HG03039 (cell line): Measurements from ENCODE around the gene PHF19.
A peak's percentile ranks its signal among the peaks of the same experiment; 100 is the strongest.

ENCODE experiments used
- ATAC-seq: cut with Tn5 transposase; IDR thresholded peaks from one replicate; pipeline ENCODE4 v1.9.1; 2021; ENCODE audit warnings: mild to moderate bottlenecking, moderate library complexity; ENCODE audit not compliant: unreplicated experiment

PHF19 gene

DNA sequence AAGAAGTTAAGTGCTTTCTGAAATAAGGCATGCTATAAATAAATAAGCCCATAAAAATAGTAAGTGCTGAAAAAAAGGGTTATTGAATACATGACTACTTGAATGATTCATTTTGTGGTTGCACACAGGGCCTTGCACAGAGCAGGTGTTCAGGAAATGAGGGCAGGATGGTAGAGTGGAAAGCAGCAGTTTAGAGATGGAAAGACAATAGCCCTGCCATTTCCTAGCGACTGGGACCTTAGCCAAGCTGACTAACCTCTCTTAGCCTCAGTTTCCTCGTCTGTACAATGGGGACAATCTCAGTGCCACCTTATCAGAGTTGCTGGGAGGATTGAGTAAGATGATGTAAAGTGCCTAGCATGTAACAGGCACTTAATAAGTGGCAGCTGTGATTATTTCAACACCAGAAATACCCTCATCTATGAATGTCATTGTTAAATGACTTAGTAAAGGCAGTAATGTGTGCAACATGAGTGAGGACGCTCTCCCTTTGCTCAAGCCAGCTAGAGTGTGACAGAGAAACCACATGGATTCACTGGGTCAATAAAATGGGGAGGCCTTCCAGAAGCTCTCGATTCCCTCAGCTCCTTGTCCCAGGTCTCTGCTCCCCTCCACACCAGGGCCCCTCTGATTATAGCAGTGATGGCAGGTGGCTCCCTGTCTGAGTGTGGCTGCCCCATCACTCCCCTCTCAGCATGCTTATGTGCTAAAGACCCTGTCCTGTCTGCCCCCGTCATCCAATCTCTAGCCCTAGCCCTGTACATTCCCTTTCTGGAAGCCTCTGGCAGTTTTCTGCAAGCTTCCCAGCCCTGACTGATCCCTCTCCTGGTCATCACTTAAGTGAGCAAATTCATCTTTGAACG, 16.0 kb upstream of the PHF19 start:
- ATAC-seq, result peak; percentile 48

- peak; percentile 22 for ATAC-seq
These were observed 15.1 kb upstream of the PHF19 start for GRCh38 chr9:120891884-120892747.

DNA sequence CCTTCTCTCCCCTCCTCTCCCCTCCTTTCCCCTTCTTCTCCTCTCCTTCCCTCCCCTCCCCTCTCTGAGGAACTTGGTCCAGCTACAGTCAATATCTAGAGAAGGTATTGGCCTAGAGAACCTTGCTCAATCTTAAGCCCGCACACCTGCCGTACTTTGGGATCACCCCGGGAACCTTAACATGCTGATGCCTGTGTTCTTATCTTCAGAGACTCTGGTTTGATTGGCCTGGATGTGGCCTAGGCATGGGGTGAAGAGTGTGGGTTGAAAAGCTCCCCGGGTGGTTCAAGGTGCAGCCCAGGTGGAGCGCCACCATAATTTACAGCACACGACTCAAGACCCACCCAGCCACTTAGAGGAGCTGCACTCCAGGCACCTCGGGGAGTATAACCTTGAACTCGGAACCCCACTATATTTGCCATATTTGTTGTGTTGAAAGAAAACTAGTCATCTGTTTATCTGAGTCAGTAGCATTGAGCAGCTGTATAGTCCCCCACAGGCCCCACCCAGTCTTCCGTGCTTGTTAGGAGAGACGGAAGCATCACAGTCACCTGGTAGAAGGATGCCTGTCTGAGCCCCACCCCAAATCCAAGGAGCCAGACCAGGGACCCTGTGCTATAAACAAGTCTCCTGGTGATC, 14.4 kb upstream of the PHF19 start:
- no peak for ATAC-seq

GRCh38 chr9:120890320-120891244, 13.6 kb upstream of the PHF19 start:
- no peak for ATAC-seq

DNA sequence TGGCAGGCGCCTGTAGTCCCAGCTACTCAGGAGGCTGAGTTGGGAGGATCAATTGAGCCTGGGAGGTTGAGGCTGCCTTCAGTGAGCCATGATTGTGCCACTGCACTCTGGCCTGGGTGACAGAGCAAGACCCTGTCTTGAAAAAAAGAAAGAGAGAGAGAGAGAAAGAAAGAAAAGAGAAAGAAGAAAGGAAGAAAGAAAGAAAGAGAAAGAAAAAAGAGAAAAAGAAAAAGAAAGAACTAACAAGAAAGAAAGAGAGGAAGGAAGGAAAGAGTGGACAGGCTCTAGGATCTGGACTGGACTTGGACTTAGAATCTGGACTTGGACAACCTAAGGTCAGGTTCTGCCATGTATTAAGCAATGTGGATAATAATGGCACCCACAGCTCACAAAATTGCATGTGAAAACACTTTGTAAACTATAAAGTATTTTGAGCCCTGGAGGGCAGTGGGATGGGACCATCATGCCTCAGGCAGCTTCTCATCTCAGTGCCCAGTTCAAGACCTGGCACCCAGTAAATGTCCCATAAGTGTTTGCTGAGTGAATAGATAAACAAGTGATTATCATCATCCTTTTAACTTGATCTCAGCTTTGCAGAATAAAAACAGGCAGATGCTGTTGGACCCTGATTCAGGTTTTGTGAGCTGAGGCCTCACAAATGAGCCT, 12.8 kb upstream of the PHF19 start:
- no peak for ATAC-seq

DNA sequence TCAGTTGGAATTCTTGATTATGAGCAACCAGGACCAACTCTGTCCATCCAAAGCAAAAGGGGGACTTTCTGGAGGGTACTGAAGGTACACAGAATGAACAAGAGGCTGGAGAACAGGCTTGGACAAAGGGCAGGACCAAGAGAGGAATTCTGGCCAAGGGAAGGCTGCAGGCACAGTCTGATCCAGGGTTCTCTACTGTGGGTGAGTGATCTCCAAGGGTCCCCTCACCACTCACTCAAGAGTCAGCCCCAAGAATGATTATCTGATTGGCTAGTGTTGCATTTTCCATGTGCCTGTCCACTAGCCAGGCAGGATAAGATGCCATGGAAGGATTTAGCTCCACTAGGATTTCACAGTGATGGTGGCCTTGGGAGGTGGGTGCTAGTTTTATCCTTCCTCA, 11.6 kb upstream of the PHF19 start:
- no peak for ATAC-seq

DNA sequence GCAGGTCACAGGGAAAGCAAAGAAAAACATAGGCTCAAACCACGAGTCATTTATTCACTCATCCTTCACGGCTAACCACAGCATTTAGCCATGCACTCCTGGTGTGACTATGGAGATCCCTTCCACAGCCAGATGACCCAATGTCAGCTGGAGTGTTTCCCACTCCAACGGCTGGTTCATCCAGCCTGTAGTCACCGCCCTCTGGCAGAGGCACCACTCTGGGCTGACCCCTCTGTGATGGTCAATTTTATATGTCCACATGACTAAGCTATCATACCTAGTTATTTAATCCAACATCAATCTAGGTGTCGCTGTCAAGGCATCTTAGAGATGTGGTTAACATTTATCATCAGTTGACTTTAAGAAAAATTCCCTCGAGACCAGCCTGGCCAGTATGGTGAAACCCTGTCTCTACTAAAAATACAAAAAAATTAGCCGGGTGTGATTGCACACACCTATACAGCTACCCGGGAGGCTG, 9.5 kb upstream of the PHF19 start:
- ATAC-seq, result no peak

DNA sequence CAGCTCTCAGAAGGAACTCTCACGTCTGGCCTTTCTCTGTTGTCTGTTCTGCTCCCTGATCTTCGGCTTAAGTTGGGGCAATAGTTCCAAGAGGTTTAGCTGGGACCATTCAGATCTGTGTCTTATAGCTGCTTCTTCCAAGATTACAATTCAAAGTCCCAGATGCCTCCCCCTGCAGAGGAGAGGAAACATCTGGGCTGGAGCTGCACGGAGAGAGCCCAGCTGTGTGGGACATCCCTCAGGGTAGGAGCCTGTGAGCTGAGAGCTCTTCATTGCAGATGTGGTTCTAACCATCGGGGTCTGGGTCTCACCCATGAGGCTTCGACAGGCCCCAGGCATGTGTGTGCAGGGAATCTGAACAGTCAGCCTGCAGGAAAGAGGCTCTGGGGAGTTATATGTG, 9.0 kb upstream of the PHF19 start:
- ATAC-seq, result no peak

GRCh38 chr9:120885457-120885856, 8.5 kb upstream of the PHF19 start:
- no peak for ATAC-seq

DNA sequence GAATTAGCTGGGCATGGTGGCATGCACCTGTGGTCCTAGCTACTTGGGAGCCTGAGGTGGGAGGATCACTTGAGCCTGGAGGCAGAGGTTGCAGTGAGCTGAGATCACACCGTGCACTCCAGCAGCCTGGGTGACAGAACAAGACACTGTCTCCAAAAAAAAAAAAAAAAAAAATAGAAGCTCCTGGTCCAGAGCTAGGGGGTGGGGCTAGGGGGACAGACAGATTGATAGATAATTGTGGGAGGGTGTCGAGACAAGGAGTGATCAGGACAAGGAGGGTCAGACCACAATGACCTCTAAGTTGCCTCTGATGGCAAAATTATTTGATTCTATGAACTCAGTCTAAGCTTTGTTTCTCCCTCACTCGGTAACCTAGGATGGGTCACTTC, 6.6 kb upstream of the PHF19 start:
- no peak for ATAC-seq

- ATAC-seq, result no peak
These were observed 6.1 kb upstream of the PHF19 start for GRCh38 chr9:120882935-120883607.

DNA sequence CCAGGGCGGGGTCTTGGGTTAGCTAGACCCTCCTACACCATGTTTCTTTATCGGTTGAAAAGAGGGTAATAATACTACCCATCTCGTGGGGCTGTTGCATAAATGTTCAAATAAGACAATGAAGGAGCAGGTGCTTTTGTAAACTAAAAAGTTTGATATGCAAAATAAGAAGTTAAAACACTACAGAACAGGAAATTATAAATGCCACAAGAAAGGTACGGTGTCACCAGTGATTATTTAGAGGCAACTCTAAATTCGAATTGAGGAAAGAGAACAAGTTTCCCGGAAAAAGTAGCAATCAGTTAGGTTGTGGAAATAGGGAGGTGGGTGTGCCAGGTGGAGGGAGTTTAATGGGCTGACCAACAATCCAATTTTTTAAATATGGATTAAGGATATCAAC, 2.5 kb upstream of the PHF19 start:
- no peak for ATAC-seq

DNA sequence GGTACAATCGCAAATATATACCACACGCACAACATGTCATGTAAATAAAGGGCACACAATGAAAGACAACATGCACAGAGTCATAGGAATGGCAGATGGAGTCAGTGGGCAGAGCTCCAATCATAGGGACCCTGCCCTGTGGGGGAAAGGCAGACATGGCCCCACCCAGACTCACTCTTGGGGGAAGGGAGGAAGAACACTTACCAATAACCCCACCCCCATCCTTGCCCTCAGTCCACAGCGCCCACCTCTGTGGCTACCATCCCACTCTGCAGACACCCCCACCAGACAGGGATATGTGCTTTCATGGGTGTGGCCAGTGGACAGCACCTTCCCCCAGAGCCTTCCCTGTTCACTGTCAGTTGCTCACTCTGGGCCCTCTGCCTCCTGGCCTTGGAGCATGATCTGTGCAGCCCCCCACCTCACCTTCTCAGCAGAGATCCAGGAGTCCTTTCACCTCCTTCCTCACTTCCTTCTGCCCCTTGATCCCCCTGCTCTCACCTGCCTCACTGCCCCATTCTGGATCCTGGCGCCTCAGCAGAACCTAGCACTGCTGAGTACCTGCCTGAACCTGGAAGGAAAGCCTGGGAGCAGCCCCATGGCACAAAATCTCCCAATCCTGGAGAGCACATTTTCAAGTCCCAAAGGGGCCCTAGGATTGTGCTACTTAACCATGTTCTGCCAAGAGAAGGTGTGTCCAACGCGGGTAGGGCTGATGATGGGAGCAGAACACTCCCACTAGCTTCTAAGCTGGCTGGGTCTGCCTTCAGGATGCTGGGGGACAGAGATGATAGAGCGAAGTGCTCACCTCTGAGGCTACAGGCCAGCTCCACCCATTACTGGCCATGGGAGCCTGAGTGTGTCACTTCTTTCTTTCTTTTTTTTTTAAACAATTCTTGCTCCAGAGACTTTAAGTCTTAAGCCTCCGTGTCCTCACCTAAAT, 1.5 kb upstream of the PHF19 start:
- ATAC-seq, result no peak

GRCh38 chr9:120877276-120878034, 467 bp upstream of the PHF19 start:
- ATAC-seq, result peak; percentile 30

DNA sequence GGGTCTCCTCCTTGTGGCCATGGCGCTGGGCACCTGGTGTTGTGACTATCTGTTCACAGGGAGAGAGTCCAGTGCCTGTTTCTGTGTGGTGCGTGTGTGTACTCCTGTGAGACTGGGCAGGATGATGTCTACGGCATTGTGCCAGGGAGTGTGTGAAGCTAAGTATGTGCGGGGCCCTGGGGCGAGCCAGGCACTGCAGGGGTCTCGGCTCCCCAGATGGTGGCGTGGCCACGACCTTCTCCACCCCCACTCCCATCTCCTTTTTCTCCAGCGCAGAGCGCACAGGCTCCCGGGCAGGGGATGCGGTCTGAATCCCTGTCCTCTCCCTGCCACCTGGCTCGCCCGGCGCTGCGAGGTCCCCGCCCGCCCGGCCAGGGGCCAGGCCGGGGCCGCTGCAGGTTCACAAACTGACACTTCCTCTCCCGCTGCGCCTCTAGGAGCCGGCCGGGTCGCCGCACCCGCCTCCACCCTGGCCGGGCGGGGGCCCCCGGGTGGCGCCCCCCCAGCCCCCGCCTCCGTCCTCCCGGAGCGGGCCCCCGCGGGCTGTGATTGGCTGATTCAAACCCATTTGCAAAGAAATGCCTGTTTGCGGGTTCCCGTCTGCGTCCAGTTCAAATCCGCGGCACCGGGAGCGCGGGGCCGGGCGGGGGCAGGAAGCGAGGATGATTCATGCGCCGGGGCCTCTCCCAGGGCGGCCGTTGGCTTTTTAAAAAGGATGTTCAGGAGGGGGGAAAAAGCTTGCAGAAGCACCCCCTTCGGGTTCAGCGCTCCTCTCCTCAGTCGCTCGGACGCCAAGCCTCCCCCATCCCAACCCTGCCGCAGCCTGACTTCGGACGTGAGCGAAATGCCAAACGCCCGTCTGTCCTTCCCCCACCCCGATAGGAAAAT, 790 bp downstream of the PHF19 start:
- peak; percentile 52 for ATAC-seq

DNA sequence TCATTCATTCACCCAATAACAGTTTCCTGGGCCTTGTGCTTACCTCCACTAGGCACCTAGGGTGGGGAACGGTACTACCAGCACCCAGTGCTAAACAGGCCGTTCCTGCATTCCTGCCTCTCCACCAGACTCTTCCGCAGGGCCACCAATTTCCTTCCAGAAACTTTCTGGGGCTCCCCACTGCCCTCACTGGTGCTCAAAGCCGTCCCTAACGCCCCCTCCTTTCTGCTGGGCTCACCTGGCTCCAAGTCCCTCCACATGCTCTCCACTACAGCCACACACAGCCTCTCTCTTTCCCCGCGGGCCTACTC, 1.4 kb downstream of the PHF19 start:
- no peak for ATAC-seq

DNA sequence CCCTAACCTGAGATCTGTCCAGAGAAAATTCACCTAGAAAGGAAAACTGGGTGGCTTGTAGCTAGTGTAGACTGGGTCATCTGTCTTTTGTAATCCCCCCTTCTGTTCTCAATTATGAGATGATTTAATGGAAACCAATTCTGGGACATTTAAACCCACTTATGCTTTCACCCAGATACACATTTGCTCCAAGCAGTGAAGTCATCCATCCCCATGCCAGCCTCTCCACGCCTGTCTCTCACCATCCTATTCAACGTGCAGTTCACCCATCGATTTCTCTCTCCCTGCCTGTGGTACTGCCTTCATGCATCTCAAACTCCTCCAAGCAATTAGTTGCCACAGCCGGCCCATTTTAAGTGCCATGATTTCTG, 1.8 kb downstream of the PHF19 start:
- no peak for ATAC-seq
